K562 (cell line): ENCODE measurements around the gene SMG9. TPM values are rescaled to one million over a fixed set of nuclear protein-coding genes. Genes with fewer than 3 reads are reported as not detected.

ENCODE experiments used
- CEBPG ChIP-seq, 3 experiments: fragments of 200-800 bp in 1 of 3; sonication (Bioruptor generic) in 1 of 3; sonication (generic) in 1 of 3; formaldehyde crosslinking in 1 of 3; IDR thresholded peaks in 2 of 3; conservative IDR thresholded peaks in 1 of 3; 2 replicates each; pipeline versions ENCODE4 v1.6.1 to v1.8.0; 2016 to 2022; ENCODE audit warnings: missing compliant biosample characterization in 2 of 3, missing genetic modification characterization in 2 of 3, mild to moderate bottlenecking in 1 of 3, missing genetic modification reagents in 1 of 3
- CTBP1 ChIP-seq: fragments of 450-650 bp; IDR thresholded peaks from 2 replicates; pipeline ENCODE4 v1.6.1; 2016; ENCODE audit warnings: borderline replicate concordance
- JUND ChIP-seq, 2 experiments: IDR thresholded peaks; 2 replicates in 1 of 2; 3 replicates in 1 of 2; pipeline ENCODE4 v1.6.1; 2011; ENCODE audit warnings: borderline replicate concordance in 2 of 2, low read depth in 2 of 2, low read length in 2 of 2, improper control_type of control experiment in 1 of 2, missing biosample characterization in 1 of 2, missing genetic modification characterization in 1 of 2, missing genetic modification reagents in 1 of 2
- MAZ ChIP-seq, 2 experiments: fragments of 450-650 bp in 1 of 2; sonication (generic) in 1 of 2; formaldehyde crosslinking; IDR thresholded peaks in 1 of 2; conservative IDR thresholded peaks in 1 of 2; 2 replicates each; pipeline versions ENCODE4 v1.4.0 to v1.5.0; 2020; ENCODE audit warnings: mild to moderate bottlenecking in 1 of 2, missing genetic modification reagents in 1 of 2
- NUFIP1 ChIP-seq: fragments of 450-650 bp; IDR thresholded peaks from 2 replicates; pipeline ENCODE4 v1.6.1; 2018; ENCODE audit not compliant: partially characterized antibody
- PPARD ChIP-seq: fragments of 250-450 bp; sonication (Bioruptor Pico); IDR thresholded peaks from 2 replicates; pipeline ENCODE4 v1.8.0; 2022; ENCODE audit warnings: inconsistent platforms, mild to moderate bottlenecking, moderate library complexity
- RCOR1 ChIP-seq, 2 experiments: IDR thresholded peaks; 2 replicates each; pipeline ENCODE4 v1.6.1; 2012; ENCODE audit warnings: low read depth in 2 of 2, low read length in 2 of 2, borderline replicate concordance in 1 of 2, improper control_type of control experiment in 1 of 2
- SMAD3 ChIP-seq: fragments of 450-650 bp; formaldehyde crosslinking; conservative IDR thresholded peaks from 2 replicates; pipeline ENCODE4 v1.4.0; 2020; ENCODE audit warnings: mild to moderate bottlenecking
- TAF15 ChIP-seq: fragments of 200-400 bp; formaldehyde crosslinking; IDR thresholded peaks from 2 replicates; pipeline ENCODE4 v1.6.1; 2017; ENCODE audit warnings: mild to moderate bottlenecking, low read depth, low read length, moderate library complexity
- TARDBP ChIP-seq: fragments of 450-650 bp; IDR thresholded peaks from 2 replicates; pipeline ENCODE4 v1.6.1; 2016
- TBP ChIP-seq: optimal IDR thresholded peaks from 2 replicates; pipeline ENCODE3; 2011; ENCODE audit warnings: low read depth, low read length, improper control_type of control experiment
- TSC22D4 ChIP-seq: fragments of 450-650 bp; IDR thresholded peaks from 2 replicates; pipeline ENCODE4 v1.6.1; 2016; ENCODE audit warnings: missing genetic modification characterization, missing biosample characterization, control low read depth
- ZFX ChIP-seq: sonication (generic); formaldehyde crosslinking; IDR thresholded peaks from 2 replicates; pipeline ENCODE4 v1.8.0; 2022; ENCODE audit warnings: mild to moderate bottlenecking, missing genetic modification reagents, moderate library complexity
- ZKSCAN1 ChIP-seq: fragments of 150-350 bp; IDR thresholded peaks from 2 replicates; pipeline ENCODE4 v1.6.1; 2016; ENCODE audit warnings: low read depth, low read length
- ZNF12 ChIP-seq: sonication (generic); formaldehyde crosslinking; IDR thresholded peaks from 2 replicates; pipeline ENCODE4 v1.4.0; 2020; ENCODE audit warnings: mild to moderate bottlenecking, missing genetic modification reagents
- ZNF212 ChIP-seq: fragments of 450-650 bp; formaldehyde crosslinking; IDR thresholded peaks from 2 replicates; pipeline ENCODE4 v1.4.0; 2020; ENCODE audit warnings: mild to moderate bottlenecking
- ZNF778 ChIP-seq: fragments of 450-650 bp; formaldehyde crosslinking; IDR thresholded peaks from 2 replicates; pipeline ENCODE4 v1.4.0; 2020; ENCODE audit warnings: mild to moderate bottlenecking, moderate library complexity
- polyA plus RNA-seq, 8 experiments: library from polyadenylated mRNA; depleted of rRNA in 4 of 8; stranded (reverse) in 5 of 8; unstranded in 3 of 8; fragments of >200 nt; fragmentation: Nextera tagmentation in 2 of 8; fragmentation: Illumina TruSeq in 1 of 8; extraction: Ambion mirVana in 2 of 8; extraction: Trizol in 1 of 8; gene quantifications; 2 replicates each; pipeline versions ENCODE4 v1.2.1 to v1.2.3, GENCODE V29; 2011 to 2014; ENCODE audit warnings: inconsistent platforms in 1 of 8, missing spikeins in 1 of 8
- total RNA-seq, 7 experiments: library from RNA; depleted of rRNA in 6 of 7; stranded (reverse); fragments of >200 nt in 6 of 7; fragmentation: Illumina TruSeq in 2 of 7; extraction: Trizol in 2 of 7; gene quantifications; 2 replicates each; pipeline versions ENCODE4 v1.2.1 to v1.2.3, GENCODE V29; 2011 to 2021; ENCODE audit warnings: low replicate concordance in 1 of 7
- TF ChIP-seq, protein P1 (sequence below): fragments of 250-450 bp; sonication (Bioruptor Pico); IDR thresholded peaks from 2 replicates; pipeline ENCODE4 v1.5.0; 2021; ENCODE audit warnings: mild to moderate bottlenecking, borderline replicate concordance
- TF ChIP-seq, protein P2 (sequence below): fragments of 450-650 bp; IDR thresholded peaks from one replicate; pipeline ENCODE4 v1.6.1; 2018; ENCODE audit warnings: mild to moderate bottlenecking, moderate library complexity; ENCODE audit not compliant: partially characterized antibody
- TF ChIP-seq, protein P3 (sequence below): fragments of 450-650 bp; IDR thresholded peaks from 2 replicates; pipeline ENCODE4 v1.6.1; 2018; ENCODE audit warnings: mild to moderate bottlenecking, low read depth; ENCODE audit not compliant: partially characterized antibody
- TF ChIP-seq, protein P4 (sequence below): IDR thresholded peaks from 2 replicates; pipeline ENCODE4 v1.6.1; 2011; ENCODE audit warnings: borderline replicate concordance, low read depth, mild to moderate bottlenecking, moderate library complexity, low read length; ENCODE audit not compliant: insufficient read depth, poor library complexity, severe bottlenecking

SMG9 gene
- total and polyA plus RNA-seq, 9 of the 15 experiments (the other 6 are each of a cell fraction or from before 2014, with no cell fraction given) = 1.7 to 79.7 (median 40.2) TPM

DNA sequence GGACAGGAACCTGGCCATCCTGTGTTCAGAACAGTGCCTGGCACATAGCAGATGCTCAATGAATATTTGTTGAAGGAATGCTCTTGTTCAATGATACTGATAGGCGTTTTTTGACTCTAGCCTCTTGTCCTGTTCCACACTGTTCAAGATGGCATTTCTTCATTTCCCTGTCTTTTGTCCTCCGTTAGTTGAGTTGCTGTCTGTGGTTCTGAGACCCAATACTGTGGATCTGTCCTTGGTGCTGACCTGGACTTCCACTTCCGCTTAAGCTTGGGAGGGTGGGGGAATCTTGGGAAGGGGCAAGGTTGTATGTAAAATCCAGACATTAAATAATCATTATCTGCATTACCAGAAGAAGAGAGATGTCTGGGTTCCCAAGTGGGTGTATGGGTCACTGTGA is 34.3 kb upstream of the SMG9 start (continued):
- TF ChIP-seq ZNF12 (CRISPR knock-in tag) = no peak; the same call in 1 of the 2 replicates
- TF ChIP-seq, protein P1, sequence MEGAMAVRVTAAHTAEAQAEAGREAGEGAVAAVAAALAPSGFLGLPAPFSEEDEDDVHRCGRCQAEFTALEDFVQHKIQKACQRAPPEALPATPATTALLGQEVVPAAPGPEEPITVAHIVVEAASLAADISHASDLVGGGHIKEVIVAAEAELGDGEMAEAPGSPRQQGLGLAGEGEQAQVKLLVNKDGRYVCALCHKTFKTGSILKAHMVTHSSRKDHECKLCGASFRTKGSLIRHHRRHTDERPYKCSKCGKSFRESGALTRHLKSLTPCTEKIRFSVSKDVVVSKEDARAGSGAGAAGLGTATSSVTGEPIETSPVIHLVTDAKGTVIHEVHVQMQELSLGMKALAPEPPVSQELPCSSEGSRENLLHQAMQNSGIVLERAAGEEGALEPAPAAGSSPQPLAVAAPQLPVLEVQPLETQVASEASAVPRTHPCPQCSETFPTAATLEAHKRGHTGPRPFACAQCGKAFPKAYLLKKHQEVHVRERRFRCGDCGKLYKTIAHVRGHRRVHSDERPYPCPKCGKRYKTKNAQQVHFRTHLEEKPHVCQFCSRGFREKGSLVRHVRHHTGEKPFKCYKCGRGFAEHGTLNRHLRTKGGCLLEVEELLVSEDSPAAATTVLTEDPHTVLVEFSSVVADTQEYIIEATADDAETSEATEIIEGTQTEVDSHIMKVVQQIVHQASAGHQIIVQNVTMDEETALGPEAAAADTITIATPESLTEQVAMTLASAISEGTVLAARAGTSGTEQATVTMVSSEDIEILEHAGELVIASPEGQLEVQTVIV = no peak
- TF ChIP-seq TBP = no peak
- no peak; the same call in 1 of the 2 replicates for TF ChIP-seq TARDBP
- no peak for TF ChIP-seq ZFX (CRISPR knock-in tag)
- no peak for TF ChIP-seq NUFIP1
- TF ChIP-seq CEBPG (CRISPR knock-in tag; IDR thresholded peaks at IDR 0.05) = no peak
- TF ChIP-seq CEBPG (tag; conservative IDR thresholded peaks at IDR 0.05 in 1 of 2, IDR thresholded peaks at IDR 0.05 in 1 of 2) = no peak
- TF ChIP-seq, protein P2, sequence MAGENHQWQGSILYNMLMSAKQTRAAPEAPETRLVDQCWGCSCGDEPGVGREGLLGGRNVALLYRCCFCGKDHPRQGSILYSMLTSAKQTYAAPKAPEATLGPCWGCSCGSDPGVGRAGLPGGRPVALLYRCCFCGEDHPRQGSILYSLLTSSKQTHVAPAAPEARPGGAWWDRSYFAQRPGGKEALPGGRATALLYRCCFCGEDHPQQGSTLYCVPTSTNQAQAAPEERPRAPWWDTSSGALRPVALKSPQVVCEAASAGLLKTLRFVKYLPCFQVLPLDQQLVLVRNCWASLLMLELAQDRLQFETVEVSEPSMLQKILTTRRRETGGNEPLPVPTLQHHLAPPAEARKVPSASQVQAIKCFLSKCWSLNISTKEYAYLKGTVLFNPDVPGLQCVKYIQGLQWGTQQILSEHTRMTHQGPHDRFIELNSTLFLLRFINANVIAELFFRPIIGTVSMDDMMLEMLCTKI = no peak
- TF ChIP-seq TSC22D4 (tag) = no peak
- no peak for TF ChIP-seq ZNF212 (CRISPR knock-in tag)
- peak in 1 of 2 experiments; percentile 71; a peak in 1 of 4 replicates for TF ChIP-seq RCOR1 (IDR thresholded peaks at IDR 0.05; ENCODE audit: borderline replicate concordance in 1 of 2, low read depth in 2 of 2, low read length in 2 of 2)
- TF ChIP-seq CTBP1 = no peak
- TF ChIP-seq ZKSCAN1 = no peak
- TF ChIP-seq JUND (IDR thresholded peaks at IDR 0.05; ENCODE audit: borderline replicate concordance, low read depth, low read length) = 0 out of 2 replicates have a peak, but pooled peaks have one; percentile 7
- no peak for TF ChIP-seq JUND (tag; IDR thresholded peaks at IDR 0.05; ENCODE audit: borderline replicate concordance, low read depth, low read length)
- no peak for TF ChIP-seq ZNF778
- TF ChIP-seq MAZ (CRISPR knock-in tag; conservative IDR thresholded peaks at IDR 0.05 in 1 of 2, IDR thresholded peaks at IDR 0.05 in 1 of 2) = peak in 1 of 2 experiments; percentile 94; a peak in 2 of 4 replicates
- TF ChIP-seq, protein P3, sequence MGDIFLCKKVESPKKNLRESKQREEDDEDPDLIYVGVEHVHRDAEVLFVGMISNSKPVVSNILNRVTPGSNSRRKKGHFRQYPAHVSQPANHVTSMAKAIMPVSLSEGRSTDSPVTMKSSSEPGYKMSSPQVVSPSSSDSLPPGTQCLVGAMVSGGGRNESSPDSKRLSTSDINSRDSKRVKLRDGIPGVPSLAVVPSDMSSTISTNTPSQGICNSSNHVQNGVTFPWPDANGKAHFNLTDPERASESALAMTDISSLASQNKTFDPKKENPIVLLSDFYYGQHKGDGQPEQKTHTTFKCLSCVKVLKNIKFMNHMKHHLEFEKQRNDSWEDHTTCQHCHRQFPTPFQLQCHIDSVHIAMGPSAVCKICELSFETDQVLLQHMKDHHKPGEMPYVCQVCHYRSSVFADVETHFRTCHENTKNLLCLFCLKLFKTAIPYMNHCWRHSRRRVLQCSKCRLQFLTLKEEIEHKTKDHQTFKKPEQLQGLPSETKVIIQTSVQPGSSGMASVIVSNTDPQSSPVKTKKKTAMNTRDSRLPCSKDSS = no peak
- peak; percentile 81 for TF ChIP-seq SMAD3
- TF ChIP-seq, protein P4, sequence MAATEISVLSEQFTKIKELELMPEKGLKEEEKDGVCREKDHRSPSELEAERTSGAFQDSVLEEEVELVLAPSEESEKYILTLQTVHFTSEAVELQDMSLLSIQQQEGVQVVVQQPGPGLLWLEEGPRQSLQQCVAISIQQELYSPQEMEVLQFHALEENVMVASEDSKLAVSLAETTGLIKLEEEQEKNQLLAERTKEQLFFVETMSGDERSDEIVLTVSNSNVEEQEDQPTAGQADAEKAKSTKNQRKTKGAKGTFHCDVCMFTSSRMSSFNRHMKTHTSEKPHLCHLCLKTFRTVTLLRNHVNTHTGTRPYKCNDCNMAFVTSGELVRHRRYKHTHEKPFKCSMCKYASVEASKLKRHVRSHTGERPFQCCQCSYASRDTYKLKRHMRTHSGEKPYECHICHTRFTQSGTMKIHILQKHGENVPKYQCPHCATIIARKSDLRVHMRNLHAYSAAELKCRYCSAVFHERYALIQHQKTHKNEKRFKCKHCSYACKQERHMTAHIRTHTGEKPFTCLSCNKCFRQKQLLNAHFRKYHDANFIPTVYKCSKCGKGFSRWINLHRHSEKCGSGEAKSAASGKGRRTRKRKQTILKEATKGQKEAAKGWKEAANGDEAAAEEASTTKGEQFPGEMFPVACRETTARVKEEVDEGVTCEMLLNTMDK = no peak
- no peak for TF ChIP-seq PPARD (CRISPR knock-in tag)
- no peak for TF ChIP-seq TAF15
